Body of pancreas (tissue), 4 donors: Measurements from ENCODE around the gene CAB39L.

ENCODE experiments used
- CTCF ChIP-seq, 7 experiments: fragments of 450-650 bp in 4 of 7; fragments of 200-600 bp in 3 of 7; sonication (generic) in 3 of 7; IDR thresholded peaks; one replicate each; pipeline ENCODE4 v1.5.1; 2016 to 2019; ENCODE audit warnings: antibody characterized with exemption in 7 of 7
- POLR2A ChIP-seq, 3 donors: fragments of 450-650 bp; IDR thresholded peaks; one replicate each; pipeline ENCODE4 v1.6.1; 2016; ENCODE audit warnings: antibody characterized with exemption in 3 of 3, mild to moderate bottlenecking in 2 of 3

DNA sequence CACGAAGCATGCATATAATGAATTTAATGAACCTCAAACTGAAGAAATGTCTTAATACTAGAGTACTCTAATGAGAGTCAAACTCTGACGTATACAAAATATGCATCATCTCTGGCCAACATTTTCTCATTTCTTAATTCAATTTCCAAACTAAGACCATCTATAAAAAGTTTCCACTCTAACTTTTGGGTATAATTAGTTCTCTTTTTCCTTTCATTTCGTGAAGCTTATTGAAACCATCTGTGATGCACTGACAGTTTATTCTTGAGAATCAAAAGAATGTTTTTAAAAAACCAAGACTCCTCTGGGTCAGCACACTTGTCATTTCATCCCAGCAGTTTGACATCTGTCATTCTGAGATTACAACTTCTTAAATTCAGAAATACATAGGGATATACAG is 90.0 kb downstream of the CAB39L start:
- no peak for TF ChIP-seq CTCF (IDR thresholded peaks at IDR 0.05)
- TF ChIP-seq POLR2A (IDR thresholded peaks at IDR 0.05), result no peak
